HG02938 (cell line): ENCODE measurements around the gene APBA3.

Source experiments
- ATAC-seq: cut with Tn5 transposase; IDR thresholded peaks from one replicate; pipeline ENCODE4 v1.9.1; 2021; ENCODE audit warnings: mild to moderate bottlenecking, moderate library complexity; ENCODE audit not compliant: unreplicated experiment

APBA3 gene

DNA sequence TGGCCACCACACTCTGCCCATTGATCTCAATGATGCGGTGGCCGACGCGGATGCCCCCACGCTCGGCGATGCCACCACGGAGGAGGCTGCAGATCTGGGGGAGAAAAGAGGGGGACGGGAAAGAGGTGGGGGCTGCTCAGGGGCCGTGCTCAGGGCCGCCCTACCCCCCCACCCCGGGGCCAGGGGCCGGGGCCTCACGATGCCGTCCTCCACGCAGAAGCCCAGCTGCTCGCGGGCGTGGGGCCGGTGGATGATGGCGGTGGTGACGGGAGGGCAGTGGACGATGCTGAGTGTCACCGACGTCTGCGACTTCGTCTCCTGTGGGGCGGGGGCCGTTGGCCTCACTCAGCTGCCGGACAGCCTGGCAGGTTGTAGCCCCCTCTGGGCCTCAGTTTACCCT lies 10.3 kb downstream of the APBA3 start:
- no peak for ATAC-seq

DNA sequence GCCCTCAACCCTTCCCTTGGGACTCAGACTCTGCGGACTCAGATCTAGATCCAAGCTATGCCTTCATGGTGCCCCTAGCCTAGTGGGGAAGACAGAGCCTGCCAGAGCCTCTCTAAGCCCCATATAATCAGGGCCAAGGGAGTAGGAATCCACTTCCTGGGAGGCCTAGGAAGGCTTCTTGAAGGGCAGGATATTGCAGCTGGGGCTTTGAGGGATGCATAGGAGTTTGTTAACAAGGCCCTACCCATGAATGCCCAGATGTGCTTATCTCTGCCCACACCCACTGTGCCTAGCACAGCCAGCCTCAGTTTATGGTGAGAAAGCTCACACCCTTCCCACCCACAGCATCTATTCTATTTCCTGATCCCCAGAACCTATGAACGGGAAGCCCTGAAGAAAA lies 11.3 kb downstream of the APBA3 start:
- no peak for ATAC-seq

DNA sequence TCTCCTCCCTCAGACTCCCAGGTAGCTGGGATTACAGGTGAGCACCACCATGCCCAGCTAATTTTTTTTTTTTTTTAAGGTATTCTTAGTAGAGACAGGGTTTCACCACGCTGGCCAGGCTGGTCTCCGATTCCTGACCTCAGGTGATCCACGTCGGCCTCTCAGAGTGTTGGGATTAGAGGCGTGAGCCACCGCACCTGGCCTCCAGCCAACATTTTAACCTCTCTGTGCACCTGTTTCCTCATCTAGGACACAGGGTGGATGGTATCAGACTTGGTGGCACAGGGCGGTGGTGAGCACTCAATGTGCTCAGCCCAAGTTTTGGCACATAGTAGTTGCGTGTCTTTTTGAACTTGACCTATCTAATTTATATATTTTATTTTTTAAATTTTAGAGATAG lies 12.5 kb downstream of the APBA3 start:
- no peak for ATAC-seq

DNA sequence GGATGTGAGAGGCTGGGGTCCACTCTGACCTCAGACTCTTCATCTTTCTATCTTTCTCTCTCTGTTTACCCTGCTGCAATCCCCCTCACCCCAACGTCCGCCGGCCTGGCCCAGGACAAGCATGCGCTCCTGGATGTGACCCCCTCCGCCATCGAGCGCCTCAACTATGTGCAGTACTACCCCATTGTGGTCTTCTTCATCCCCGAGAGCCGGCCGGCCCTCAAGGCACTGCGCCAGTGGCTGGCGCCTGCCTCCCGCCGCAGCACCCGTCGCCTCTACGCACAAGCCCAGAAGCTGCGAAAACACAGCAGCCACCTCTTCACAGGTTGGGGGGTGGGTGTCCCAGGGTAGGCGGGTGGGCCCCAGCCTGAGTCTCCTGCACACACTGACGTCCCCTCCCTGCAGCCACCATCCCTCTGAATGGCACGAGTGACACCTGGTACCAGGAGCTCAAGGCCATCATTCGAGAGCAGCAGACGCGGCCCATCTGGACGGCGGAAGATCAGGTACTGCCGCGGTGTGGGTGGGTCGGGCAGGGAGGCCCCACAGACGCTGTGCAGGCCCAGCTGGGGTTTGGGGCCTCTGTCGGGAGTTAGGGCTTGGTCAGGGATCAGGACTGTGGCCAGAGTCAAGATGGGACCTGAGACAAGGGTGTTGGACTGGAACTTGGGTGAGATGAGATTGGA lies 15.0 kb downstream of the APBA3 start:
- no peak for ATAC-seq

DNA sequence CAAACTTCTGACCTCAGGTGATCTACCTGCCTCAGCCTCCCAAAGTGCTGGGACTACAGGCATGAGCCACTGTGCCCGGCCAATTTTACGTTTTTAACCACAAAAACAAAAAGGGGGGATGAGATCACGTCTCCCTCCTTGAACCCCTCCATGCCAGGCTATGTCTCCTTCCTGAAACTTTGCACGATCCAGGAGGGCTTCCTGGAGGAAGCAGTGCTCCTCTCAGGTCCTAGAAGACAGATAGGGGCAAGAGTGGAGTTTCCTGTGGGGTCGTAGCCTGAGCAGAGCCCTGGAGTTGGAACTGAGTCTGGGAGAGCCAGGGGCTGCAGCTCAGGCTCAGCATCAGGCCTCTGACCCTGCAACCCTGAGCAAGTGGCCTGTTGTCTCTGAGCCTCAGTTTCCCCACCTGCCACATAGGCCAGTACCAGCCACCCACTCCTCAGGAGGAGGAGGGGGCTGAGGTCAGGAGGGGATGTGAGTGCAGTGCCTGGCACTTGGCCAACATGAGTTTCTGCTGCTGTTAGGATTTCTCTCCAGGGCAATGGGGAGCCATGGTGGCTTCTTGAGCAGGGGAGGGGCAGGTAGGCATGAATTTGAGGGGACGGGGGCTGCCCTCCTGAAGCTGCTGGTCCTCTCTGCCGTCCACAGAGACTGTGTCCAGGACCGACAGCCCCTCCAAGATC lies 16.0 kb downstream of the APBA3 start:
- no peak for ATAC-seq

DNA sequence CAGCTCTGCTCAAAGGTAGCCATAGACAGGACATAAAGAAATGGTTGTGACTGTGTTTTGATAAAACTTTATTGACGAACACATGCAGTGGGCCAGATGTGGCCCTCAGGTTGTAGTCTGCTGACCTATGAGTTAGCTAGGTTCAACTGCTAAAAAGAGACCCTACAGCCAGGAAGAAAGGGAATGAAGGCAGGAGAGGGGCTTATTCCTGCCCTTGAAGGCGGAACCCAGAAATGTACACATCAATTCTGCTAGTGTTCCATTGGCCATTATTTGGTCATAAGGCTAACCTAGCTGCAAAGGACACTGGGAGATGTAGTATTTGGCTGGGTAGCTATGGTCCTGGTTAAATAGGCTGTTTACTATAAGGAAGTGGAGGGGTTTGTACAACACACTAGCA lies 18.0 kb downstream of the APBA3 start:
- no peak for ATAC-seq

DNA sequence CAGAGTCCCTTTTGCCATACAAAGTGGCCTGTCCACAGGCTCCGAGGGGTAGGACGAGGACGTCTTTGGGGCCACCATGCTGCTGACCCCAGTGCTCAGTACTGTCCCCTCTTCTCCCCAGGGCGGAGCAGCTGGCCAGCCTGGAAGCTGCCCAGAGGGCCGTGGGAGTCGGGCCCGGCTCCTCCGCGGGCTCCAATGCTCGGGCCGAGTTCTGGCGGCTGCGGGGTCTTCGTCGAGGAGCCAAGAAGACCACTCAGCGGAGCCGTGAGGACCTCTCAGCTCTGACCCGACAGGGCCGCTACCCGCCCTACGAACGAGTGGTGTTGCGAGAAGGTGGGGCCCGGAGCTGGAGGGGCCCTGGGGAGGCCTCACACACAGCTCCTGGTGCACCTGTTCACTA lies 21.1 kb downstream of the APBA3 start:
- no peak for ATAC-seq

DNA sequence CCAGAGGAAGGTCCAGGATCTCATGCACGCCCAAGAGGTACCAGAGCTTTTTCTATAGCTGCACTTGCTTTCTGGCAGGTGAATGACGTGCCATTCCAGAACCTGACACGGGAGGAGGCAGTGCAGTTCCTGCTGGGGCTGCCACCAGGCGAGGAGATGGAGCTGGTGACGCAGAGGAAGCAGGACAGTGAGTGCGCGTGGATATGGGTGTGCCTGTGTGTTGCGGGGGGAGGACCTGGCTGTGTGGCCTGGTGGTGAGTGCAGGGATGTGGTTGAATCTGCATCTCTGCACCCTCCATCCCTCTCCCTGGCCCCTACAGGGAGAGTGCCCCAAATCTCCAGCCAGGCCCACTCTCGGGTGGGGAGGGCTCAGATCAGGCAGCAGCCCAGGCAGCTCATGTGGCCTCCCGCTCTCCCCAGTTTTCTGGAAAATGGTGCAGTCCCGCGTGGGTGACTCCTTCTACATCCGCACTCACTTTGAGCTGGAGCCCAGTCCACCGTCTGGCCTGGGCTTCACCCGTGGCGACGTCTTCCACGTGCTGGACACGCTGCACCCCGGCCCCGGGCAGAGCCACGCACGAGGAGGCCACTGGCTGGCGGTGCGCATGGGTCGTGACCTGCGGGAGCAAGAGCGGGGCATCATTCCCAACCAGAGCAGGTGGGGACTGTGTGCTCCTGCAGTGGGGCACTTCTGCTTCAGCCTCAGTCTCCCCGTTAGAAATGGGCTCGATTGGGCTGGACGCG lies 22.8 kb downstream of the APBA3 start:
- no peak for ATAC-seq

DNA sequence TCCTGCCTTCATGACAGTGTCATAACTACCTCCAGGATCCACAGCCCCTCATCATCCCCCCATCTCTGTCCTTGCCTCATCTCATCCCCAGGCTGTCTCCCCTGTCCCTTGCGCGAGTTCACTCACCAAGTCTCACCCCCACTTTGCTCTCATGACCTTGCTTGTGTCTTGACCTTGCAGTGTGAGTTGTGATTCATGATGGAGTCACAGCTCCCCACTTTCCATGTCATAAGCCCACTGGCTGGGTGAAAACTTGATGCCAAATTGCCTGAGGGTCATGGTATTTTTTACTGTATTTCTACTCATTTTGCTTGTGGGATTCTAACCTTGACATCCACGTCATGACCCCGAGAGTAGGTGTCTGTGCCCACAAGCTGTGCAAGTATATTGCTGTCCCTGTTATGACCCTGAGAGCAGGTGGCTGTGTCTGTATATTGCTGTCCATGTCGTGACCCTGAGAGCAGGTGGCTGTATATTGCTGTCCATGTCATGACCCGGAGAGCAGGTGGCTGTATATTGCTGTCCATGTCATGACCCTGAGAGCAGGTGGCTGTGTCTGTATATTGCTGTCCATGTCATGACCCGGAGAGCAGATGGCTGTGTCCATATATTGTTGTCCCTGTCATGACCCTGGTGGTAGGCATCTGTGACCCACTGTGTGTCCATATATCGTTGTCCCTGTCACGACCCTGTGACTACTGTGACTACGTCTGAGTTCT lies 23.8 kb downstream of the APBA3 start:
- ATAC-seq = no peak

DNA sequence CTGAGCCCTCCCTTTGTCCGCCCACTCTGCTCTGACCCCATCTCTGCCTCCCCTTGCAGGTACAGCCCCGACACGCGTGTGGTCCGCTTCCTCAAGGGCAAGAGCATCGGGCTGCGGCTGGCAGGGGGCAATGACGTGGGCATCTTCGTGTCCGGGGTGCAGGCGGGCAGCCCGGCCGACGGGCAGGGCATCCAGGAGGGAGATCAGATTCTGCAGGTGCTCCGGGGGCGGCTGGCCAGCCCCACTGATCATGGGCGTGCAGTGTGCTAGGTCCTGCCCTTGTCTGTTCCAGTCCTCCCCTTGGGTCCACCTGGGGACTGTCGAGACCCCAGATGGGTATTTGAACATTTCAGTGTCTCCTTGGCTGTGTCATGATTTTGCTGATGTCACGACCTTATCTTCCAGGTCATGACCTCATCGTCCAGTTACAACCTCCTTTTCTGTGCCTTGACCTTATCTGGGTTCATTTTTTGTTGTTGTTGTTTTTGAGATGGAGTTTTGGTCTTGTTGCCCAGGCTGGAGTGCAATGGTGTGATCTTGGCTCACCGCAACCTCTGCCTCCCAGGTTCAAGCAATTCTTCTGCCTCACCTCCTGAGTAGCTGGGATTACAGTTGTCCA lies 25.3 kb downstream of the APBA3 start:
- no peak for ATAC-seq

DNA sequence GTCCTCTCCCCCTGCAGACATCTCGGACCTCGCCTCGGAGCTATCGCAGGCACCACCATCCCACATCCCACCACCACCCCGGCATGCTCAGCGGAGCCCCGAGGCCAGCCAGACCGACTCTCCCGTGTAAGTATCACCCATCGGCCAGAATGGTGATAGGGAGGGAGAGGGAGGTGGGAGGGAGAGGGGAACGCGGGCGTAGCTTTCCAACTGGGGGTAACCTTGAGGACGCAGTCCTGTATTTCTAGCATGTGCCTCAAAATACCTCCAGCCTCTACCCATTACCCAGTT lies 27.2 kb downstream of the APBA3 start:
- ATAC-seq = no peak

DNA sequence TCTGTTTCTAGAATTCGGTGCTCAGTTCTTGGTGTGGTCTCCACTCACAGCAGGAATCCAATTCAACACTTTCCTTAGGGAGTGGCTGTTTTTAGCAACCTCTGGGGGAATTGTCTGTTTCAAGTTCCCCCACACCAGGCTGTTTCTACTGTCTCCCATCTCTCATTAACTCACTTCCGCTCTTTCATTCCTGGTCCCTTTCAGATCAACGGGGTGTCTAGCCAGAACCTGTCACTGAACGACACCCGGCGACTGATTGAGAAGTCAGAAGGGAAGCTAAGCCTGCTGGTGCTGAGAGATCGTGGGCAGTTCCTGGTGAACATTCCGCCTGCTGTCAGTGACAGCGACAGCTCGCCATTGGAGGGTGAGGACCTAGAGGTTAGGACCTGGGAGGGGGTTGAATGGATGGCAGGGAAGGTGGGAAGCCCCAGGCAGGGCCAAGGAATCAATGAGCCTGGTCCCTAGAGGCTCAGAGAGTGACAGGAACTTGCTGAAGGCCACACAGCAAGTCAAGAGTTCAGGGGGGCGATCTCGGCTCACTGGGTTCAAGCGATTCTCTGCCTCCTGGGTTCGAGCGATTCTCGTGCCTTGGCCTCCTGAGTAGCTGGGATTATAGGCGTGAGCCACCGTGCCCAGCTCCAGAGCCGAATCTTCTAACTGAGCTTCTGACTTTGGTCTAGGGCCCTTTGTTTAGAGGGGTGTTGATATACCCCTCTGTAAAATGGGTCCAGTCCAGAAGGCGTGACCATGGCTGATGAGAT lies 27.8 kb downstream of the APBA3 start:
- ATAC-seq = no peak

DNA sequence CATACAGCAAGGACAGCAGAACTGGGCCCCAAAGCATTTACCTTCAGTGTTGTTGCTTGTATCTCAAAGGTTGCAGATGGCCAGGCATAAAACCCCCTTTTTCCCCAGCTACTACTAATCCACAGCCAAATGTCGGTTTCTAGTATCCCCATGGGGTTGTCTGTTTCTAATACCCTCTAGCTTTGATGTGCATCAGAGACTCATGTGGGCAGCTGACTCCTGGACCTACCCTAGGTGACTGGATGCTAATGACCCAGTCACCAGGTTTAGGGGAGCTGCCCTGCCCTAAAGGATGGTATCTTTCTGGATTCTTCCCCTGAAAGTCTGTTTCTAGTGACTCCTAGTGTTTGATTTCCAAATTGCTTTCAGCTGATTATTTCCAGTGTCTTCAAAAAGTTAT lies 29.4 kb downstream of the APBA3 start:
- ATAC-seq = no peak

DNA sequence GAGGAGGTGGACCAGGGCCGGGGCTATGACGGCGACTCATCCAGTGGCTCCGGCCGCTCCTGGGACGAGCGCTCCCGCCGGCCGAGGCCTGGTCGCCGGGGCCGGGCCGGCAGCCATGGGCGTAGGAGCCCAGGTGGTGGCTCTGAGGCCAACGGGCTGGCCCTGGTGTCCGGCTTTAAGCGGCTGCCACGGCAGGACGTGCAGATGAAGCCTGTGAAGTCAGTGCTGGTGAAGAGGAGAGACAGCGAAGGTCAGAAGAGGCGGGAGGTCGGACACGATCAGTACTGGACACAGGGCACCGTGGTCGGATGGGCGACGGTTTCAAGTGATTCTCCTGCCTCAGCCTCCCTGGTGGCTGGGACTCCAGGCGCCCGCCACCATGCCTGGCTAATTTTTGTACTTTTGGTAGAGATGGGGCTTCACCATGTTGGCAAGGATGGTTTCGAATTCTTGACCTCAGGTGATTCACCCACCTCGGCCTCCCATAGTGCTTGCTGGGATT lies 31.0 kb downstream of the APBA3 start:
- no peak for ATAC-seq

DNA sequence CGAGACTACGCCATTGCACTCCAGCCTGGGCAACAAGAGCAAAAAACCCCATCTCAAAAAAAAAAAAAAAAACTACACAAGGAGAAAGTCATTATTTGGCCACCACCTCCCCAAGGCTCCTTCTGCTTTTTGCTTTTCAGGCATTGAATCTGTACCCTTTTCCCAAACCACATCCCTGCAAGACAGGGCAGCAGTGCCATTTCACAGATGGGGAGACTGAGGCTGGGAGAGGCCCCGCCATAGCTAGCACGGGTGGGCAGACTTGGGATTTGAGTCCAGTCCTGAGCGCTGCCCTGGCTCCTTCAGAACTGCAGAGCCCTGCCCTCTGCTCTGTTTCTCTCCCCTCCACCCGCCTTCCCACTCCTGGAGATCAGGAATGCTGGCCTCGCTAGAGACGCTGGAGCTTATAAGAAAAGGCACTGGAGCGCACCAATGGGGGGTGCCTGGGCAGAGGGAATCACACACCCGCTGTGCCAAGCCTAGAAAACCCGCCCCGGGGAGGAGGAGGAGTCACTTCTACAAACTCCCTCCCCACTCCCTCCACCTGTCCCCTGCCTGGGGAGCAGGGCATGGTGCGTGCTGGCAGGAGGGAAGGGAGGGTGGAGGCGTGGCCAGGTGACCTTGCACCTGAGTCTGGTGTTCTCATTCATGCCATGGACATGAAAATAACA lies 35.7 kb downstream of the APBA3 start:
- ATAC-seq = no peak

DNA sequence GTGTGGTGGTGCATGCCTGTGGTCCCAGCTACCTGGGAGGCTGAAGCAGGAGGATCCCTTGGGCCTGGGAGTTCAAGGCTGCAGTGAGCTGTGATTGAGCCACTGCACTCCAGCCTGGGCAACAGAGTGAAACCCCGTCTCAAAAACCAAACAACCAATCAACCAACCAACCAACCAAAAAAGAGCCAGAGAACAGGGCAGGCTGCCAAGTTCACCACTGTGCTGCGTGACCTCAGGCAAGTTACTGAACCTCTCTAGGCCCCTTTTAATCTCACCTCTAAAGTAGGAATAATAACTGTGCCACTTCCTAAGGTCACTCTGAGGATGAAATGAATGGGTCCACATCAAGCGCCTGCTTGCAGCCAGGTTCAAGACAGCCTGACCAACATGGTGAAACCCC lies 36.4 kb downstream of the APBA3 start:
- no peak for ATAC-seq

DNA sequence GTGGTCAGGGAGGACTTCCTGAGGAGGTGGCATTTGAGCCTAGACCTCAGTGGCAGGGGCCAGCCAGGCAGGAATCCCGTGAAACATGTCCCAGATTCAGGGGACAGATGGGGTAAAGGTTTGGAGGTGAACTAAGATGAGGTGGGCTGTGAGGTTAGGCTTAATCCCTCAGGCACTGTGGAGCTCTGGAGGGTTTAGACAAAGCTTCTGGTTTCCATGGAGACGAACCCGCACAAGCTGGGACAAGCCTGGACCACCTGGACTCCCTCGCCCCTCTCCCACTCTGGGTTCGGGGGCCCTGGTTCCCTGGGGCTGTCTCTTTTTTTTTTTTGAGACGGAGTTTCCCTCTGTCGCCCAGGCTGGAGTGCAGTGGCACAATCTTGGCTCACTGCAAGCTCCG lies 37.6 kb downstream of the APBA3 start:
- no peak for ATAC-seq

DNA sequence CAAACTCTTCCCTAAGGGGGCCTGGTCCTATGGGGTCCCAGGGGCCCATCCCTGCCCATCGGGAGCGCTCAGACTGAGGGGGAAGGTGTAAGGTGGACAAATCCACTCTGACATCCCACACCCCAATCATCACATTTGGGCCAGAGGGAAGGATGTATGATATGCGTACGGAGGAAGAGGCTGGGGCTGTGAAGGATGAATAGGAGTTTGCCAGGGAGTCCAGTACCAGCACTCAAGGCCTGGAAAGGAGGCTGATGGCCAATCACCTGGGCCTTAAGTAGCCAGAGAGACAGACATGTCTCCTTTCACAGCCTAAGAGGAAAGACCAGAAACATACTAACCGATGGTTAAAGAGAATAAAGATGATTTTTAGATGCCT lies 38.4 kb downstream of the APBA3 start:
- no peak for ATAC-seq

DNA sequence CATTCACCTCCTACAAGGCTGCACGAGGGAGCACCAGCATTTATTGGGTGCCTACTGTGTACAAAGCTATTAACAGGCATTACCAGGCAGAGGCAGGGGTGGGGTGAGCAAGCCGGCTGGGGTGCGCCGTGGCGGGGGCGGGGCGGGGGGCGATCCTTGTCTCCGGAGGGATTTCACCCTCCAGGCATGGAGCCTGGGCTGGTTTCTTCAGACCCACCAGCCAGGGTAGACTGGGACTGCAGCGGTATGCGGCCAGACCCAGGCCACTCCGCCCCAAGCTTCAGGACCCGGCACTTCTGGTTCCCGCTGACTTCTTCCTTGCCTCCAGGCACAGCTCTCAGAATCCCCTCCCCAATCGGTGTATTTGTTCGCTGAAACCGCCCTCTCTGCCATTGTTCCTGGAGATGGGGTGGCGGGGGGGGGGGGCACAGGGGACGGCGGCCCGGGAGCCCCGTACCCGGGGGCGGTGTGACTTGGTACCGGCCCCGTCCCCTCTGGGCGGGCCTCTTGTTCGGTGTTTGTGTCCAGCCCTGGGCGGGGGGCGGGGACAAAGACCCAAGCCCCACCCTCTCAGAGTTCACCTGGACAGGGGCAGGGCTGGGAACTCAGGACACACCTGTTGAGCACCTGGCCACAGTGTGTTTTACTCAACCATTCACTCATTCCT lies 38.9 kb downstream of the APBA3 start:
- ATAC-seq = no peak
